Measurements from ENCODE around the gene LDLRAP1.

The LDLRAP1 gene

DNA sequence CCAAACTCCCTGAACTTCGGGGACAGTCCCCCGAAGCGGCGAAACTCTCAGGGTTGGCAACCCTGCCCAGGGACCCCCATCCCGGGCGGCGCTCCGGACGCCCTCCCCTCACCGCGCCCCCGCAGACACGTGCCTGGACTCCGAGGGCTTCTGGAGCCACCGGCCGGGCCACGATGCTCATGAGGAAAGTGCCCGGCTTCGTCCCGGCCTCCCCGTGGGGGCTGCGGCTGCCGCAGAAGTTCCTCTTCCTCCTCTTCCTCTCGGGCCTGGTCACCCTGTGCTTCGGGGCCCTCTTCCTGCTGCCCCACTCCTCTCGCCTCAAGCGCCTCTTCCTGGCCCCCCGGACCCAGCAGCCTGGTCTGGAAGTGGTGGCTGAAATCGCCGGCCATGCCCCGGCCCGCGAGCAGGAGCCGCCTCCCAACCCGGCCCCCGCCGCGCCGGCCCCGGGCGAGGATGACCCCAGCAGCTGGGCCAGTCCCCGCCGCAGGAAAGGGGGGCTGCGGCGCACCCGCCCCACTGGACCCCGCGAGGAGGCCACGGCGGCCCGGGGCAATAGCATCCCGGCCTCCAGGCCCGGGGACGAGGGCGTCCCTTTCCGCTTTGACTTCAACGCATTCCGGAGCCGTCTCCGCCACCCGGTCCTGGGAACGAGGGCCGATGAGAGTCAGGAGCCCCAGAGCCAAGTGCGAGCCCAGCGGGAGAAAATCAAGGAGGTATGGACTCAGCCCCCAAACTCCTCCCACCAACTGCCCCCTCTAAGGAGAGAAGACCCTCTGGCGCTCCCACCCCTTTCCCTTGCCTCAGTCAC lies 74.4 kb downstream of the LDLRAP1 start:
- Histone ChIP-seq H3K36me3 (ENCODE audit: insufficient read depth, low read length) (no peaks in the 10 kb centered on the region), H3K79me2 (ENCODE audit: control insufficient read depth, insufficient read depth, low read length, unreplicated experiment) (no peaks in the 10 kb centered on the region), H3K4me3 (ENCODE audit: low read depth, low read length) (peak overlapping the region; percentile 76), H3K4me1 (ENCODE audit: control insufficient read depth, insufficient read depth, low read length, unreplicated experiment) (peaks cover 18% of the 10 kb centered on the region), H3K27ac (ENCODE audit: low read depth, low read length) (no peak overlapping the region), H3K27me3 (ENCODE audit: insufficient read depth, low read length) (peaks cover 53% of the 10 kb centered on the region), H2AFZ (ENCODE audit: low read length, unreplicated experiment) (peak overlapping the region; percentile 60)

DNA sequence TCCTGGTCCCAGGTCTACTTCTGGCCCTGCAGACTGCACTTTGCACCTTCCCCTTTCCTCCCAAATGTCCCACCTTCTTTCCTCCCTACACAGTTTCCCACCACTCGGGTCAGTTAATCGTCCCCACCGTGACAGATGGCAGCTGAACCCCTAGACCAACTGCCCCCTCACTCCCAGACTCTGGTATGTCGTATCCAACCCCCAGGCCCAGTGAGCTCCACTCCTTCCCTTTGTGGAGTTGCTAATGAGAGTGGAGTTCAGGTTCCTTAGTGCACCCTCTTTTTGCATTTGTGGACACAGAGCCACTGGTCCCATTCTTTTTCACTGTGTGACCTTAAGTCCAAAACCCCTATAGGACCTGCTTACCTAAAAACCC lies 75.0 kb downstream of the LDLRAP1 start:
- H3K27me3 ChIP-seq (ENCODE audit: insufficient read depth, low read length), result peaks cover 47% of the 10 kb centered on the region
- no peaks in the 10 kb centered on the region for H3K79me2 ChIP-seq (ENCODE audit: control insufficient read depth, insufficient read depth, low read length, unreplicated experiment)
- no peak overlapping the region for H2AFZ ChIP-seq (ENCODE audit: low read length, unreplicated experiment)
- peak overlapping the region; percentile 76; the same call in 1 of the 2 replicates for H3K4me3 ChIP-seq (ENCODE audit: low read depth, low read length)
- no peaks in the 10 kb centered on the region for H3K36me3 ChIP-seq (ENCODE audit: insufficient read depth, low read length)
- no peak overlapping the region for H3K27ac ChIP-seq (ENCODE audit: low read depth, low read length)
- H3K4me1 ChIP-seq (ENCODE audit: control insufficient read depth, insufficient read depth, low read length, unreplicated experiment), result peaks cover 18% of the 10 kb centered on the region

All from ACC112 (cell line).